ENCODE measurements around the gene SLC2A6.
A peak's percentile ranks its signal among the peaks of the same experiment; 100 is the strongest.
"Not testable (repeated sequence)": the region's sequence is repeated elsewhere in the genome, so short reads cannot be mapped to it uniquely, and the experiment has no call there.

The SLC2A6 gene

DNA sequence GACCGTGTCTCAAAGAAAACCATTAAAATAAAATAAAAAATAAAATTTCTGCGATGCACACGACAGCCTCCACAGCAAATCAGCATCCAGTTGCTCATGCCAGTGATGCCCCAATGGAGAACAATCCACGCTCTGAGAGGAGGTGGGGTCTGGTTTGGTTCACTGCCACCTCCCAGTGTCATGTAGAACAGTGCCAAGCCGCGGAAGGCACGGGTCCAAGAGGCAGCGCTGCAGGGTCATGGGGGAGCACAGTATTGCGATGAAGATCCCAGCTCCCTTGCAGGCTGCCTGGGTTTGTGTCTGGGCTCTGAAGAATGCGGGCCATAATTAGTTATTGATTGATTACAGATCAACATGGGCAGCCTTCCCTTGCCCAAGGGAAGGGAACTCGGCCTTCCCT is 25.2 kb downstream of the SLC2A6 start:
- Histone ChIP-seq H3K36me3 (ENCODE audit: control insufficient read depth in 1 of 2, insufficient read depth in 2 of 2, low read length in 2 of 2) (no peaks in the 10 kb centered on the region), H3K9ac (ENCODE audit: low read depth in 1 of 2, low read length in 2 of 2) (no peak overlapping the region), H3K27me3 (ENCODE audit: control insufficient read depth in 1 of 2, insufficient read depth in 2 of 2, low read length in 2 of 2) (no peaks in the 10 kb centered on the region), H3K9me3 (ENCODE audit: control insufficient read depth in 1 of 2, low read length in 2 of 2) (no peaks in the 10 kb centered on the region), H3K4me3 (ENCODE audit: low read depth in 1 of 2, low read length in 2 of 2) (no peak overlapping the region), H3K4me1 (ENCODE audit: control insufficient read depth in 1 of 2, insufficient read depth in 2 of 2, low read length in 2 of 2) (peaks cover 0 to 5% of the 10 kb centered on the region in 2 donors), H3K27ac (ENCODE audit: low read depth, low read length) (no peak overlapping the region)

DNA sequence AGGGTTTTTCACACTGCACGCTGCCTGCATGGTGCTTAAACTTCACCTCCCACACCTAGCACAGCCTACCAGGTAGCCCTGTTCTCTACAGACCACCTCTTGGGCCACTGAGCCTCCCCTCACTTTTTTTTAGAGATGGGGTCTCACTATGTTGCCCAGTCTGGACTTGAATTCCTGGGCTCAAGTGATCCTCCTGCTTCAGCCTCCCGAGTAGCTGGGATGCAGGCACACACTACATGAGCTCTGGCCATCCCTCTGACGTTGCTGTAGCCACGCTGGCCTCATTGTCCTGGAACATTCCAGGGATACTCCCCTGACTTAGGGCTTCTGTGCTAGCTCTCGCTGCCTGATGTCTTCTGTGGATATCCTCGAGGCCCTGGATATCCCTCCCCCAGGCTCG is 26.3 kb downstream of the SLC2A6 start:
- Histone ChIP-seq H3K4me1 (ENCODE audit: control insufficient read depth in 1 of 2, insufficient read depth in 2 of 2, low read length in 2 of 2) (peaks cover 0 to 5% of the 10 kb centered on the region in 2 donors), H3K27ac (ENCODE audit: low read depth, low read length) (no peak overlapping the region), H3K9me3 (ENCODE audit: control insufficient read depth in 1 of 2, low read length in 2 of 2) (no peaks in the 10 kb centered on the region), H3K27me3 (ENCODE audit: control insufficient read depth in 1 of 2, insufficient read depth in 2 of 2, low read length in 2 of 2) (no peaks in the 10 kb centered on the region), H3K9ac (ENCODE audit: low read depth in 1 of 2, low read length in 2 of 2) (no peak overlapping the region), H3K4me3 (ENCODE audit: low read depth in 1 of 2, low read length in 2 of 2) (no peak overlapping the region), H3K36me3 (ENCODE audit: control insufficient read depth in 1 of 2, insufficient read depth in 2 of 2, low read length in 2 of 2) (no peaks in the 10 kb centered on the region)

DNA sequence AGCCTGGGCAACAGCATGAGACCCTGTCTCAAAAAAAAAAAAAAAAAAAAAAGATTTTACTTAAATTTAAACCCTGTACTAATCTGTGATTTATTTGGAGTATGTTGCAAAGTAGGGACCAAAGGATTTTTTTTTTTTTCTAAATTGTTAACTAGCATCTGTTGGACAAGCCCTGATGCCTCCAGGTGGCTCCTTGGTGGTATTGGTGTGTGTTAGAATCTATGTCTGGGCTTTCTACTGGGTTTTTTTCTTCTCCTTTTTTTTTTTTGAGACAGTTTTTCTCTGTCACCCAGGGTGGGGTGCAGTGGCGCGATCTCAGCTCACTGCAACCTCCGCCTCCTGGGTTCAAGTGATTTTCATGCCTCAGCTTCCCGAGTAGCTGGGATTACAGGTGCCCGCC is 27.0 kb downstream of the SLC2A6 start:
- not testable (repeated sequence) for H3K9me3 ChIP-seq (ENCODE audit: control insufficient read depth in 1 of 2, low read length in 2 of 2); H3K36me3 ChIP-seq (ENCODE audit: control insufficient read depth in 1 of 2, insufficient read depth in 2 of 2, low read length in 2 of 2); H3K27me3 ChIP-seq (ENCODE audit: control insufficient read depth in 1 of 2, insufficient read depth in 2 of 2, low read length in 2 of 2); H3K4me3 ChIP-seq (ENCODE audit: low read depth in 1 of 2, low read length in 2 of 2); H3K27ac ChIP-seq (ENCODE audit: low read depth, low read length); H3K4me1 ChIP-seq (ENCODE audit: control insufficient read depth in 1 of 2, insufficient read depth in 2 of 2, low read length in 2 of 2); H3K9ac ChIP-seq (ENCODE audit: low read depth in 1 of 2, low read length in 2 of 2)

GRCh38 chr9:133449760-133450159 is 29.1 kb downstream of the SLC2A6 start:
- H3K27me3 ChIP-seq (ENCODE audit: control insufficient read depth in 1 of 2, insufficient read depth in 2 of 2, low read length in 2 of 2), result no peaks in the 10 kb centered on the region
- H3K9ac ChIP-seq (ENCODE audit: low read depth in 1 of 2, low read length in 2 of 2), result no peak overlapping the region
- no peak overlapping the region for H3K4me3 ChIP-seq (ENCODE audit: low read depth in 1 of 2, low read length in 2 of 2)
- no peaks in the 10 kb centered on the region for H3K9me3 ChIP-seq (ENCODE audit: control insufficient read depth in 1 of 2, low read length in 2 of 2)
- H3K36me3 ChIP-seq (ENCODE audit: control insufficient read depth in 1 of 2, insufficient read depth in 2 of 2, low read length in 2 of 2), result no peaks in the 10 kb centered on the region
- no peak overlapping the region for H3K27ac ChIP-seq (ENCODE audit: low read depth, low read length)
- H3K4me1 ChIP-seq (ENCODE audit: control insufficient read depth in 1 of 2, insufficient read depth in 2 of 2, low read length in 2 of 2), result peaks cover 0 to 5% of the 10 kb centered on the region in 2 donors

- Histone ChIP-seq H3K27me3 (ENCODE audit: control insufficient read depth in 1 of 2, insufficient read depth in 2 of 2, low read length in 2 of 2) (no peaks in the 10 kb centered on the region), H3K4me3 (ENCODE audit: low read depth in 1 of 2, low read length in 2 of 2) (peak overlapping the region in 1 of 2 donors; percentile 22), H3K36me3 (ENCODE audit: control insufficient read depth in 1 of 2, insufficient read depth in 2 of 2, low read length in 2 of 2) (no peaks in the 10 kb centered on the region), H3K4me1 (ENCODE audit: control insufficient read depth in 1 of 2, insufficient read depth in 2 of 2, low read length in 2 of 2) (peaks cover 0 to 5% of the 10 kb centered on the region in 2 donors), H3K27ac (ENCODE audit: low read depth, low read length) (no peak overlapping the region), H3K9me3 (ENCODE audit: control insufficient read depth in 1 of 2, low read length in 2 of 2) (no peaks in the 10 kb centered on the region), H3K9ac (ENCODE audit: low read depth in 1 of 2, low read length in 2 of 2) (no peak overlapping the region)
Measured at GRCh38 chr9:133448487-133448972, 30.4 kb downstream of the SLC2A6 start.

GRCh38 chr9:133445293-133445969 is 33.5 kb downstream of the SLC2A6 start:
- H3K27ac ChIP-seq (ENCODE audit: low read depth, low read length), result no peak overlapping the region
- H3K36me3 ChIP-seq (ENCODE audit: control insufficient read depth in 1 of 2, insufficient read depth in 2 of 2, low read length in 2 of 2), result no peaks in the 10 kb centered on the region
- H3K9me3 ChIP-seq (ENCODE audit: control insufficient read depth in 1 of 2, low read length in 2 of 2), result no peaks in the 10 kb centered on the region
- no peak overlapping the region for H3K9ac ChIP-seq (ENCODE audit: low read depth in 1 of 2, low read length in 2 of 2)
- H3K4me3 ChIP-seq (ENCODE audit: low read depth in 1 of 2, low read length in 2 of 2), result no peak overlapping the region
- no peaks in the 10 kb centered on the region for H3K27me3 ChIP-seq (ENCODE audit: control insufficient read depth in 1 of 2, insufficient read depth in 2 of 2, low read length in 2 of 2)
- H3K4me1 ChIP-seq (ENCODE audit: control insufficient read depth in 1 of 2, insufficient read depth in 2 of 2, low read length in 2 of 2), result peaks cover 0 to 5% of the 10 kb centered on the region in 2 donors

DNA sequence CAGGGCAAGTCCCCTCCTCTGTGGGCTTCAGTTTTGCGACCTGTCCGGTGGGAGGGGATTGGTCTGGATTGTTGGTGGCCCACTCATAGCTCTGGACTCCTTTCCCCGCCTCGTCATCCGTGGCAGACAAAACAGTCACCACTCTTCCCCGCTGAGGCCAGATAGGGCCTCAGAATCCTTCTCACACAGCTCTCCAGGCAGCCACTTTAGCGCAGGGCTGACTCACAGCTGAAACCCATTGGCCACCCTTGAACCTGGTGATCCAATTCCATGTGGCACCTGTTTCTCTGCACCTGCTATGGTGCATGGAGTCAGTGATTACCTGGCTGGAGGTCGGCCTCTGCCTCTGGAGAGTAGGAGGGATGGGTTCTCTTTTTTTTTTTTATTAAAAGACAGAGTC is 34.9 kb downstream of the SLC2A6 start:
- no peak overlapping the region for H3K4me3 ChIP-seq (ENCODE audit: low read depth in 1 of 2, low read length in 2 of 2)
- H3K27ac ChIP-seq (ENCODE audit: low read depth, low read length), result no peak overlapping the region
- H3K9ac ChIP-seq (ENCODE audit: low read depth in 1 of 2, low read length in 2 of 2), result no peak overlapping the region
- H3K27me3 ChIP-seq (ENCODE audit: control insufficient read depth in 1 of 2, insufficient read depth in 2 of 2, low read length in 2 of 2), result no peaks in the 10 kb centered on the region
- H3K4me1 ChIP-seq (ENCODE audit: control insufficient read depth in 1 of 2, insufficient read depth in 2 of 2, low read length in 2 of 2), result peaks cover 0 to 3% of the 10 kb centered on the region in 2 donors
- H3K9me3 ChIP-seq (ENCODE audit: control insufficient read depth in 1 of 2, low read length in 2 of 2), result no peaks in the 10 kb centered on the region
- no peaks in the 10 kb centered on the region for H3K36me3 ChIP-seq (ENCODE audit: control insufficient read depth in 1 of 2, insufficient read depth in 2 of 2, low read length in 2 of 2)

- Histone ChIP-seq H3K4me1 (ENCODE audit: control insufficient read depth in 1 of 2, insufficient read depth in 2 of 2, low read length in 2 of 2) (no peaks in the 10 kb centered on the region), H3K27ac (ENCODE audit: low read depth, low read length) (no peak overlapping the region), H3K36me3 (ENCODE audit: control insufficient read depth in 1 of 2, insufficient read depth in 2 of 2, low read length in 2 of 2) (no peaks in the 10 kb centered on the region), H3K9me3 (ENCODE audit: control insufficient read depth in 1 of 2, low read length in 2 of 2) (no peaks in the 10 kb centered on the region), H3K9ac (ENCODE audit: low read depth in 1 of 2, low read length in 2 of 2) (no peak overlapping the region), H3K4me3 (ENCODE audit: low read depth in 1 of 2, low read length in 2 of 2) (no peak overlapping the region), H3K27me3 (ENCODE audit: control insufficient read depth in 1 of 2, insufficient read depth in 2 of 2, low read length in 2 of 2) (no peaks in the 10 kb centered on the region)
Measured at GRCh38 chr9:133443248-133443647, 35.7 kb downstream of the SLC2A6 start.

DNA sequence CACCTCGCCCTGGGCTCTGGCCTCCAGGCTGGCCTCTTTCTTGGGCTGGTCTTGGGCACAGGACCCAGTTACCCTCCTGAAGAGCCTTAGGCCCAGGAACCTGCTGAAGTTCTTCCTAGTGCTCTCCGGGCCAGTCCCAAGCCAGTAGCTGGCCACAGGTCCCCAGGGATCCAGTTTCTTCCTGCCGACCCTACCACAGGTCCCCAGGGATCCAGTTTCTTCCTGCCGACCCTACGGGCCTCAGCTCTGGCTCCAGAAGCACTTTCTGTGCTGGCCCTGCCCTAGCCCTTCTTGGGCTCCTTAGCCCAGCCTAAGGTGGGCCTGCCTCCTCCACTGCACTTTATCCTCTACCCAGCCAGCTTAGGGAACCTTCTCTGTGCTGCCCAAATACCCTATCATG is 37.3 kb downstream of the SLC2A6 start:
- Histone ChIP-seq H3K4me3 (ENCODE audit: low read depth in 1 of 2, low read length in 2 of 2) (no peak overlapping the region), H3K27ac (ENCODE audit: low read depth, low read length) (no peak overlapping the region), H3K9ac (ENCODE audit: low read depth in 1 of 2, low read length in 2 of 2) (no peak overlapping the region), H3K36me3 (ENCODE audit: control insufficient read depth in 1 of 2, insufficient read depth in 2 of 2, low read length in 2 of 2) (no peaks in the 10 kb centered on the region), H3K9me3 (ENCODE audit: control insufficient read depth in 1 of 2, low read length in 2 of 2) (no peaks in the 10 kb centered on the region), H3K4me1 (ENCODE audit: control insufficient read depth in 1 of 2, insufficient read depth in 2 of 2, low read length in 2 of 2) (no peaks in the 10 kb centered on the region), H3K27me3 (ENCODE audit: control insufficient read depth in 1 of 2, insufficient read depth in 2 of 2, low read length in 2 of 2) (no peaks in the 10 kb centered on the region)

DNA sequence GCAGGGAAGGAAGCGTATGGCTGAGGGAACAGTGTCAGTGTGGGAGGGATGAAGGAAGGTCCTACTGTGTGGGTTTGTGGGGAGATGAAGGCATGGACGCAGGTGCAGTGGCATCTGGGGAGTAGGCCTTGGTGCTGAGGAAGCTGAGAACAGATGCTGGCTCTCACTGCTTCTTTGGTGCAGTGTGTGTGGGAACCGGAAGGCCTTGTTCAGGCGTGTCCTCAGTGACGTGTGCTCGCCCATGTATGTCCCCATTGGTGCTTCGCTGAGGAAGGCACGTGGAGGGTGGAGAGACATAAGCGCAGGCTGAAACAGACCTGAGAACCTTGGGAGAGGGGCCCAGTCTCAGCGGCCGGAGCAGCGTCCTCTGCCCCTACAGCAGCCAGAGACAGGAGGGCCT is 38.0 kb downstream of the SLC2A6 start:
- Histone ChIP-seq H3K4me1 (ENCODE audit: control insufficient read depth in 1 of 2, insufficient read depth in 2 of 2, low read length in 2 of 2) (no peaks in the 10 kb centered on the region), H3K9me3 (ENCODE audit: control insufficient read depth in 1 of 2, low read length in 2 of 2) (no peaks in the 10 kb centered on the region), H3K27ac (ENCODE audit: low read depth, low read length) (no peak overlapping the region), H3K27me3 (ENCODE audit: control insufficient read depth in 1 of 2, insufficient read depth in 2 of 2, low read length in 2 of 2) (no peaks in the 10 kb centered on the region), H3K4me3 (ENCODE audit: low read depth in 1 of 2, low read length in 2 of 2) (no peak overlapping the region), H3K9ac (ENCODE audit: low read depth in 1 of 2, low read length in 2 of 2) (no peak overlapping the region), H3K36me3 (ENCODE audit: control insufficient read depth in 1 of 2, insufficient read depth in 2 of 2, low read length in 2 of 2) (no peaks in the 10 kb centered on the region)
